ENCODE results near the gene LOXL4. TPM values are rescaled to one million over a fixed set of nuclear protein-coding genes. Genes with fewer than 3 reads are reported as not detected.

Gene LOXL4
- total RNA-seq, 1 experiment from 2014 or later: 1.3 TPM

DNA sequence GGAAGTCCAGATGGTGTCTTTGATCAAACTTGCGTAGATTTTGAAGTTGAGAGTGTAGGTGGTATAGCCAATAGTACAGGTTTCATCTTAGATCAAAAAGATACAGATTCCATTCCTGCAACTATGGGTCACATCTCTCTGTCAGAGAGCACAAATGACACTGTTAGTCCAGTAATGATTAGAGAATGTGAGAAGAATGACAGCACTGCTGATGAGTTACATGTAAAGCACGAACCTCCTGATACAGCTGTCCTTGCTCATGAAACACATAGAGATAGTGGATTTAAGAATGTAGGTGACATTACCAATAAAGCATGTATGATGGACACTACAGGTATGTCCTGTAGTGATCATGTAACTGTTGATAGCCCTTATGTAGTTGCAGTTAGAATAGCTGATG lies 59.1 kb downstream of the LOXL4 start (continued):
- no peak for TF ChIP-seq TCF7L2 (IDR thresholded peaks at IDR 0.05; ENCODE audit: borderline replicate concordance, extremely low read depth, insufficient read depth, insufficient read length)
- no peak for TF ChIP-seq MAX (IDR thresholded peaks at IDR 0.05)
- TF ChIP-seq JUND (IDR thresholded peaks at IDR 0.05): no peak
- no peak for TF ChIP-seq ELF1 (IDR thresholded peaks at IDR 0.05; ENCODE audit: borderline replicate concordance, low read depth)
- no peak for TF ChIP-seq EZH2 (IDR thresholded peaks at IDR 0.05)
- TF ChIP-seq ZNF274 (IDR thresholded peaks at IDR 0.05; ENCODE audit: low read depth, low read length): no peak
- TF ChIP-seq EGR1 (IDR thresholded peaks at IDR 0.05; ENCODE audit: low read depth): no peak

- no peak overlapping the region for H3K4me3 ChIP-seq (replicated peaks in 1 of 2; ENCODE audit: low read depth in 1 of 2, low read length in 2 of 2)
- H3K9me3 ChIP-seq (ENCODE audit: control insufficient read depth in 1 of 2, insufficient read depth in 1 of 2, low read depth in 1 of 2, low read length in 2 of 2): no peaks in the 10 kb centered on the region
- no peak overlapping the region for H3K9ac ChIP-seq (ENCODE audit: low read length)
- ChIA-PET RAD21 (ENCODE audit: low non-redundant PET in 1 of 2, low total read pairs in 2 of 2, uncharacterized antibody in 2 of 2, unreplicated experiment in 2 of 2) (no interaction called here), POLR2A (no interaction called here), CTCF (interaction anchor here (1.8 kb wide), 1 partner anchor 35 kb away, joined by 7 read pairs; no protein-coding TSS in a partner anchor)
- H2AFZ ChIP-seq (ENCODE audit: low read depth, low read length, poor library complexity, severe bottlenecking): no peak overlapping the region
- H3K36me3 ChIP-seq (ENCODE audit: control insufficient read depth in 1 of 2, insufficient read depth in 2 of 2, low read length in 2 of 2): peaks cover 3 to 6% of the 10 kb centered on the region in 2 experiments; a peak in 2 of 4 replicates
- BruUV-seq (replicated peaks): no TSS peak
- H3K4me2 ChIP-seq (ENCODE audit: low read length): no peak overlapping the region
- intact Hi-C loops (cut with micrococcal nuclease): no loop called here
- DNase-seq (ENCODE audit: low read depth, low spot score): no peak
- H3K79me2 ChIP-seq (ENCODE audit: insufficient read depth, low read length): no peaks in the 10 kb centered on the region
- no peak for ATAC-seq
- H3K9me2 ChIP-seq (ENCODE audit: insufficient read depth): no peaks in the 10 kb centered on the region
- no peak overlapping the region for H3K27ac ChIP-seq (ENCODE audit: low read depth, low read length)
- H3K4me1 ChIP-seq (ENCODE audit: control insufficient read depth in 1 of 2, insufficient read depth in 2 of 2, low read length in 2 of 2): no peaks in the 10 kb centered on the region
- H4K20me1 ChIP-seq (ENCODE audit: insufficient read depth): no peaks in the 10 kb centered on the region
- no peaks in the 10 kb centered on the region for H3K27me3 ChIP-seq (ENCODE audit: insufficient read depth, low read length)
- TF ChIP-seq CEBPB (IDR thresholded peaks at IDR 0.05; ENCODE audit: low read depth) (no peak), ZFX (IDR thresholded peaks at IDR 0.05) (no peak), REST (IDR thresholded peaks at IDR 0.05; ENCODE audit: low read depth) (no peak), YY1 (IDR thresholded peaks at IDR 0.05; ENCODE audit: extremely low read depth, insufficient replicate concordance, low read depth, low read length) (no peak), POLR2A (IDR thresholded peaks at IDR 0.05; ENCODE audit: borderline replicate concordance, extremely low read depth, insufficient read depth, insufficient read length) (no peak), MAX (IDR thresholded peaks at IDR 0.05) (no peak), FOSL1 (IDR thresholded peaks at IDR 0.05; ENCODE audit: low read depth) (no peak), ATF3 (IDR thresholded peaks at IDR 0.05) (no peak), EZH2 (IDR thresholded peaks at IDR 0.05) (no peak), EZH2phosphoT487 (IDR thresholded peaks at IDR 0.05; ENCODE audit: borderline replicate concordance) (no peak), SIN3A (IDR thresholded peaks at IDR 0.05; ENCODE audit: low read depth) (no peak), TCF7L2 (IDR thresholded peaks at IDR 0.05; ENCODE audit: borderline replicate concordance, extremely low read depth, insufficient read depth, insufficient read length) (no peak)
- TF ChIP-seq, protein P1, sequence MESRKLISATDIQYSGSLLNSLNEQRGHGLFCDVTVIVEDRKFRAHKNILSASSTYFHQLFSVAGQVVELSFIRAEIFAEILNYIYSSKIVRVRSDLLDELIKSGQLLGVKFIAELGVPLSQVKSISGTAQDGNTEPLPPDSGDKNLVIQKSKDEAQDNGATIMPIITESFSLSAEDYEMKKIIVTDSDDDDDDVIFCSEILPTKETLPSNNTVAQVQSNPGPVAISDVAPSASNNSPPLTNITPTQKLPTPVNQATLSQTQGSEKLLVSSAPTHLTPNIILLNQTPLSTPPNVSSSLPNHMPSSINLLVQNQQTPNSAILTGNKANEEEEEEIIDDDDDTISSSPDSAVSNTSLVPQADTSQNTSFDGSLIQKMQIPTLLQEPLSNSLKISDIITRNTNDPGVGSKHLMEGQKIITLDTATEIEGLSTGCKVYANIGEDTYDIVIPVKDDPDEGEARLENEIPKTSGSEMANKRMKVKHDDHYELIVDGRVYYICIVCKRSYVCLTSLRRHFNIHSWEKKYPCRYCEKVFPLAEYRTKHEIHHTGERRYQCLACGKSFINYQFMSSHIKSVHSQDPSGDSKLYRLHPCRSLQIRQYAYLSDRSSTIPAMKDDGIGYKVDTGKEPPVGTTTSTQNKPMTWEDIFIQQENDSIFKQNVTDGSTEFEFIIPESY (IDR thresholded peaks at IDR 0.05; ENCODE audit: extremely low read depth, insufficient replicate concordance, low read length): no peak
- TF ChIP-seq, protein P2, sequence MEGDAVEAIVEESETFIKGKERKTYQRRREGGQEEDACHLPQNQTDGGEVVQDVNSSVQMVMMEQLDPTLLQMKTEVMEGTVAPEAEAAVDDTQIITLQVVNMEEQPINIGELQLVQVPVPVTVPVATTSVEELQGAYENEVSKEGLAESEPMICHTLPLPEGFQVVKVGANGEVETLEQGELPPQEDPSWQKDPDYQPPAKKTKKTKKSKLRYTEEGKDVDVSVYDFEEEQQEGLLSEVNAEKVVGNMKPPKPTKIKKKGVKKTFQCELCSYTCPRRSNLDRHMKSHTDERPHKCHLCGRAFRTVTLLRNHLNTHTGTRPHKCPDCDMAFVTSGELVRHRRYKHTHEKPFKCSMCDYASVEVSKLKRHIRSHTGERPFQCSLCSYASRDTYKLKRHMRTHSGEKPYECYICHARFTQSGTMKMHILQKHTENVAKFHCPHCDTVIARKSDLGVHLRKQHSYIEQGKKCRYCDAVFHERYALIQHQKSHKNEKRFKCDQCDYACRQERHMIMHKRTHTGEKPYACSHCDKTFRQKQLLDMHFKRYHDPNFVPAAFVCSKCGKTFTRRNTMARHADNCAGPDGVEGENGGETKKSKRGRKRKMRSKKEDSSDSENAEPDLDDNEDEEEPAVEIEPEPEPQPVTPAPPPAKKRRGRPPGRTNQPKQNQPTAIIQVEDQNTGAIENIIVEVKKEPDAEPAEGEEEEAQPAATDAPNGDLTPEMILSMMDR (IDR thresholded peaks at IDR 0.05 in 2 of 3, conservative IDR thresholded peaks at IDR 0.05 in 1 of 3; ENCODE audit: borderline replicate concordance in 1 of 3, insufficient read depth in 1 of 3, low read depth in 2 of 3, low read length in 2 of 3): no peak
Observed at GRCh38 chr10:98205351-98205750, 62.6 kb downstream of the LOXL4 start.
